Caco-2 (cell line): ENCODE results near the gene GALNTL6. TPM values are rescaled to one million over a fixed set of nuclear protein-coding genes. Genes with fewer than 3 reads are reported as not detected.

Source experiments
- BruUV-seq: library from RNA; stranded (reverse); fragments of 400-500 nt; replicated peaks from 2 replicates; lab custom pipeline; 2021; lab: Mats Ljungman, UMichigan
- CTCF ChIA-PET: fragments of 300-600 bp; sonication (Branson Sonifier 250); formaldehyde crosslinking; loops from one replicate; lab custom pipeline; 2022; ENCODE audit warnings: antibody characterized with exemption; lab: Charles Lee
- POLR2A ChIA-PET: fragments of 300-600 bp; sonication (Branson Sonifier 250); formaldehyde crosslinking; loops from one replicate; lab custom pipeline; 2022; ENCODE audit warnings: antibody characterized with exemption; lab: Charles Lee
- DNase-seq, 2 experiments: peaks; one replicate each; pipeline versions ENCODE4 v3.0.0 to v3.0.0-alpha.2; 2020 to 2022
- H3K27me3 ChIP-seq: replicated peaks from 2 replicates; pipeline ENCODE4 v1.6.0; 2011; ENCODE audit warnings: low read length; ENCODE audit not compliant: control insufficient read depth, insufficient read depth
- H3K36me3 ChIP-seq: 2 replicates; pipeline ENCODE4 v1.5.1; 2011; ENCODE audit warnings: low read length; ENCODE audit not compliant: control insufficient read depth, insufficient read depth
- H3K4me1 ChIP-seq: fragments of 250-450 bp; sonication (Bioruptor Pico); 2 replicates; pipeline ENCODE4 v1.5.1; 2020; ENCODE audit warnings: mild to moderate bottlenecking
- H3K4me3 ChIP-seq: 2 replicates; pipeline ENCODE4 v1.5.1; 2011; ENCODE audit warnings: low read depth, mild to moderate bottlenecking, control low read depth, low read length
- H3K9me3 ChIP-seq: fragments of 250-450 bp; sonication (Bioruptor Pico); 2 replicates; pipeline ENCODE4 v1.5.1; 2020; ENCODE audit warnings: mild to moderate bottlenecking, moderate library complexity
- H3K27ac Mint-ChIP-seq: one replicate; pipeline ENCODE4 v1.8.0; 2022; ENCODE audit warnings: mixed read lengths; ENCODE audit not compliant: unreplicated experiment
- H3K27me3 Mint-ChIP-seq: one replicate; pipeline ENCODE4 v1.8.0; 2022; ENCODE audit warnings: mixed read lengths; ENCODE audit not compliant: insufficient read depth, unreplicated experiment
- H3K36me3 Mint-ChIP-seq: one replicate; pipeline ENCODE4 v1.8.0; 2022; ENCODE audit warnings: mild to moderate bottlenecking, mixed read lengths; ENCODE audit not compliant: insufficient read depth, unreplicated experiment
- H3K4me1 Mint-ChIP-seq: one replicate; pipeline ENCODE4 v1.8.0; 2022; ENCODE audit warnings: low read depth, mixed read lengths; ENCODE audit not compliant: unreplicated experiment
- H3K4me3 Mint-ChIP-seq: one replicate; pipeline ENCODE4 v1.8.0; 2022; ENCODE audit warnings: mild to moderate bottlenecking, moderate library complexity, mixed read lengths; ENCODE audit not compliant: unreplicated experiment
- H3K9me3 Mint-ChIP-seq: one replicate; pipeline ENCODE4 v1.8.0; 2022; ENCODE audit warnings: mixed read lengths; ENCODE audit not compliant: unreplicated experiment
- CTCF ChIP-seq, 2 experiments: fragments of 200-600 bp in 1 of 2; IDR thresholded peaks; 1 replicate in 1 of 2; 2 replicates in 1 of 2; pipeline versions ENCODE4 v1.5.1 to v1.8.0; 2011 to 2022; ENCODE audit warnings: antibody characterized with exemption in 1 of 2, control low read depth in 1 of 2, inconsistent platforms in 1 of 2, low read depth in 1 of 2, low read length in 1 of 2, mild to moderate bottlenecking in 1 of 2, moderate library complexity in 1 of 2; ENCODE audit not compliant: insufficient read depth in 1 of 2, severe bottlenecking in 1 of 2, unreplicated experiment in 1 of 2
- intact Hi-C: fragments of 100-400 bp; cut with micrococcal nuclease; formaldehyde crosslinking; loops from one replicate; pipeline ENCODE4 v1.10.0; 2022; ENCODE audit not compliant: unreplicated experiment
- total RNA-seq: library from RNA; stranded (reverse); gene quantifications from 2 replicates; pipeline ENCODE4 v1.2.3, GENCODE V29; 2022

The GALNTL6 gene
- total RNA-seq, 1 experiment from 2014 or later: not detected

GRCh38 chr4:172628263-172628662, 815.1 kb downstream of the GALNTL6 start:
- CTCF ChIA-PET: no interaction called here
- no peak for DNase-seq
- no peaks in the 10 kb centered on the region for H3K9me3 Mint-ChIP-seq
- no peak overlapping the region for H3K27ac Mint-ChIP-seq
- BruUV-seq: no TSS peak
- no peaks in the 10 kb centered on the region for H3K27me3 Mint-ChIP-seq
- no peaks in the 10 kb centered on the region for H3K36me3 Mint-ChIP-seq
- peaks cover 5% of the 10 kb centered on the region for H3K4me1 Mint-ChIP-seq
- intact Hi-C loops: no loop called here
- no peak for TF ChIP-seq CTCF (IDR thresholded peaks at IDR 0.05; ENCODE audit: insufficient read depth in 1 of 2, low read depth in 1 of 2, low read length in 1 of 2, severe bottlenecking in 1 of 2, unreplicated experiment in 1 of 2)
- H3K4me3 Mint-ChIP-seq: no peak overlapping the region
- POLR2A ChIA-PET: no interaction called here
- H3K36me3 ChIP-seq: no peaks in the 10 kb centered on the region
- no peaks in the 10 kb centered on the region for H3K27me3 ChIP-seq
- no peaks in the 10 kb centered on the region for H3K4me1 ChIP-seq
- H3K4me3 ChIP-seq: no peak overlapping the region
- no peaks in the 10 kb centered on the region for H3K9me3 ChIP-seq

GRCh38 chr4:172630280-172630679, 817.1 kb downstream of the GALNTL6 start:
- H3K4me3 Mint-ChIP-seq: no peak overlapping the region
- no TSS peak for BruUV-seq
- H3K4me1 Mint-ChIP-seq: peaks cover 5% of the 10 kb centered on the region
- H3K27me3 Mint-ChIP-seq: no peaks in the 10 kb centered on the region
- no peaks in the 10 kb centered on the region for H3K9me3 Mint-ChIP-seq
- ChIA-PET POLR2A (no interaction called here), CTCF (interaction anchor here (0.6 kb wide), 1 partner anchor 201 kb away, joined by 8 read pairs; no protein-coding TSS in a partner anchor)
- DNase-seq: no peak
- no peak for TF ChIP-seq CTCF (IDR thresholded peaks at IDR 0.05; ENCODE audit: insufficient read depth in 1 of 2, low read depth in 1 of 2, low read length in 1 of 2, severe bottlenecking in 1 of 2, unreplicated experiment in 1 of 2)
- intact Hi-C loops: no loop called here
- Histone ChIP-seq H3K4me1 (no peaks in the 10 kb centered on the region), H3K27me3 (no peaks in the 10 kb centered on the region), H3K4me3 (no peak overlapping the region), H3K9me3 (no peaks in the 10 kb centered on the region), H3K36me3 (no peaks in the 10 kb centered on the region)
- no peak overlapping the region for H3K27ac Mint-ChIP-seq
- H3K36me3 Mint-ChIP-seq: no peaks in the 10 kb centered on the region

- no peaks in the 10 kb centered on the region for H3K27me3 Mint-ChIP-seq
- intact Hi-C loops: no loop called here
Observed at GRCh38 chr4:172631832-172632231, 818.6 kb downstream of the GALNTL6 start.

More at GRCh38 chr4:172631832-172632231, 818.6 kb downstream of the GALNTL6 start:
- Histone ChIP-seq H3K9me3 (no peaks in the 10 kb centered on the region), H3K36me3 (no peaks in the 10 kb centered on the region), H3K4me3 (no peak overlapping the region), H3K27me3 (no peaks in the 10 kb centered on the region), H3K4me1 (no peaks in the 10 kb centered on the region)
- H3K36me3 Mint-ChIP-seq: no peaks in the 10 kb centered on the region
- no peaks in the 10 kb centered on the region for H3K9me3 Mint-ChIP-seq
- CTCF ChIA-PET: no interaction called here
- H3K27ac Mint-ChIP-seq: no peak overlapping the region
- no peak for TF ChIP-seq CTCF (IDR thresholded peaks at IDR 0.05; ENCODE audit: insufficient read depth in 1 of 2, low read depth in 1 of 2, low read length in 1 of 2, severe bottlenecking in 1 of 2, unreplicated experiment in 1 of 2)
- BruUV-seq: no TSS peak
- POLR2A ChIA-PET: no interaction called here
- no peak overlapping the region for H3K4me3 Mint-ChIP-seq
- DNase-seq: no peak
- peaks cover 5% of the 10 kb centered on the region for H3K4me1 Mint-ChIP-seq
